ENCODE measurements around the gene RHOU.

The RHOU gene

GRCh38 chr1:228760979-228761378 is 25.7 kb downstream of the RHOU start:
- TF ChIP-seq POLR2AphosphoS5 (IDR thresholded peaks at IDR 0.05; ENCODE audit: low read depth, low read length) = no peak
- no peak for TF ChIP-seq FOXP2 (optimal IDR thresholded peaks at IDR 0.05; ENCODE audit: borderline replicate concordance, extremely low read depth, extremely low read length, insufficient read depth)
- no peak for TF ChIP-seq REST (IDR thresholded peaks at IDR 0.05; ENCODE audit: insufficient read depth in 1 of 2, low read depth in 2 of 2, low read length in 2 of 2)
- TF ChIP-seq TAF1 (IDR thresholded peaks at IDR 0.05; ENCODE audit: borderline replicate concordance, insufficient read depth, low read length) = no peak
- no peak for TF ChIP-seq SIN3A (IDR thresholded peaks at IDR 0.05; ENCODE audit: borderline replicate concordance, insufficient read depth, low read length)

DNA sequence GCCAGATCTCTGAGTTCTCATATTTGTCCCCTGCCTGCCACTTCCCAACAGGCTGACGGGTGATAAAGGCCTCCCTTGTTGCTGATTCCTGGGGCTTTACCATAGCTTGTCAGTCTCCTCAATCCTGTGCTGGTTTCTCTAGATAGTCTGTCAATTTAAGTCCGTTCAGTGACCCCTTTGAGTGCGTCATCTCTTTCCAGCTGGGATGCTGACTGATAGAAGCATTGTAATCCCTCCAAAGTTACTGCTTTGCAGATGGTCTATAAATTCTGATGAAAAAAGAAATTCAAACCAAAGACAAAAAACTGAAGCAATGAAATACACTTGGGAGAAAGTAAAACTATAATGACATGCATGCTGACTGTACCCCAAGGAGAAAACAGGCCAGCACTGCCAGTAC is 28.3 kb downstream of the RHOU start:
- TF ChIP-seq FOXP2 (optimal IDR thresholded peaks at IDR 0.05; ENCODE audit: borderline replicate concordance, extremely low read depth, extremely low read length, insufficient read depth) (no peak), POLR2AphosphoS5 (IDR thresholded peaks at IDR 0.05; ENCODE audit: low read depth, low read length) (no peak), SIN3A (IDR thresholded peaks at IDR 0.05; ENCODE audit: borderline replicate concordance, insufficient read depth, low read length) (no peak), REST (IDR thresholded peaks at IDR 0.05; ENCODE audit: insufficient read depth in 1 of 2, low read depth in 2 of 2, low read length in 2 of 2) (no peak), TAF1 (IDR thresholded peaks at IDR 0.05; ENCODE audit: borderline replicate concordance, insufficient read depth, low read length) (no peak)

DNA sequence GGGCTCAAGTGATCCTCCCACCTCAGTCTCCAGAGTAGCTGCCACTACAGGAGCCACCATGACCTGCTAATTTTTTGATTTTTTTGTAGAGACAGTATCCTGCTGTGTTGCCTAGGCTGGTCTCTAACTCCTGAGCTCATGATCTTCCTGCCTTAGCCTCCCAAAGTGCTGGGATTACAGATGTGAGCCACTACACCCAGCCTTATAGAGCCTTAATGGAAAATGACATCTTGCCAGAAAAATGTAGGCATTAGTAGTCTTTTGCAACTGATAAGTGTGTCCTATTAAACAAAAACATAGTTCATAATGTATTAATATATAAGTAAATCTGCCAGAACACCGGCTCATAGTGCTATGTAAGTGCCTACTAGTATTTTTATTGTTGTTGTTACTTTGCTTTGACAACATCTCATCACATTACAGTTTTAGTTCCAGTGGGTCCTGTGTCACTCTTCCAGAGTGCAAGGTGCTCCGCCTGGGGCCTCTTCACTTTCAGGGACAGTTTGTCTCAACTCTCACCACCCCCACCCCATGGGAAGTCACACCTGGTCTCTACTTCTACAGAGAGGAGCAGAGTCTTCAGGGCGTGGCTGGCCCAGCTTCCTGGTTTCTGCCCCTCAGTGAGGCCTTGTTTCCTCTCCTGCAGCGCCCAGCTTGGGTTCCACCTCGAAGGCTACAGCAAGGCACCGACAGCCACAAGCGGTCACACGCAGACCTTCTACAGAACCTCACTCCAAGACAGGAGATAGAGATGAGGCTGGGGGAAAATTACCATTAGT is 30.1 kb downstream of the RHOU start:
- no peak for TF ChIP-seq POLR2AphosphoS5 (IDR thresholded peaks at IDR 0.05; ENCODE audit: low read depth, low read length)
- TF ChIP-seq SIN3A (IDR thresholded peaks at IDR 0.05; ENCODE audit: borderline replicate concordance, insufficient read depth, low read length) = no peak
- no peak for TF ChIP-seq FOXP2 (optimal IDR thresholded peaks at IDR 0.05; ENCODE audit: borderline replicate concordance, extremely low read depth, extremely low read length, insufficient read depth)
- no peak for TF ChIP-seq TAF1 (IDR thresholded peaks at IDR 0.05; ENCODE audit: borderline replicate concordance, insufficient read depth, low read length)
- no peak for TF ChIP-seq REST (IDR thresholded peaks at IDR 0.05; ENCODE audit: insufficient read depth in 1 of 2, low read depth in 2 of 2, low read length in 2 of 2)

GRCh38 chr1:228766788-228767187 is 31.5 kb downstream of the RHOU start:
- no peak for TF ChIP-seq REST (IDR thresholded peaks at IDR 0.05; ENCODE audit: insufficient read depth in 1 of 2, low read depth in 2 of 2, low read length in 2 of 2)
- TF ChIP-seq POLR2AphosphoS5 (IDR thresholded peaks at IDR 0.05; ENCODE audit: low read depth, low read length) = no peak
- no peak for TF ChIP-seq FOXP2 (optimal IDR thresholded peaks at IDR 0.05; ENCODE audit: borderline replicate concordance, extremely low read depth, extremely low read length, insufficient read depth)
- TF ChIP-seq SIN3A (IDR thresholded peaks at IDR 0.05; ENCODE audit: borderline replicate concordance, insufficient read depth, low read length) = no peak
- no peak for TF ChIP-seq TAF1 (IDR thresholded peaks at IDR 0.05; ENCODE audit: borderline replicate concordance, insufficient read depth, low read length)

Data from PFSK-1 (cell line).